Thoracic aorta (tissue), 2 donors: ENCODE results near the gene USH1G. TPM values are rescaled to one million over a fixed set of nuclear protein-coding genes. Genes with fewer than 3 reads are reported as not detected.

Experiments
- ATAC-seq: fragments of 150-250 bp; one replicate; pipeline ENCODE4 v1.8.0; 2017; ENCODE audit warnings: low read depth; ENCODE audit not compliant: insufficient number of reproducible peaks, low FRiP score
- DNase-seq: peaks from one replicate; pipeline ENCODE4 v3.0.0-alpha.2; 2020; ENCODE audit warnings: low spot score
- H3K27ac ChIP-seq, 2 donors: fragments of 200-600 bp; sonication (generic); 1 replicate in 1 of 2; 2 replicates in 1 of 2; pipeline ENCODE4 v1.5.1; 2016; ENCODE audit warnings: mild to moderate bottlenecking in 2 of 2, moderate library complexity in 2 of 2
- H3K27me3 ChIP-seq: fragments of 200-600 bp; sonication (generic); replicated peaks from 2 replicates; pipeline ENCODE4 v1.6.0; 2016; ENCODE audit warnings: mild to moderate bottlenecking; ENCODE audit not compliant: insufficient read depth
- H3K36me3 ChIP-seq: fragments of 200-600 bp; sonication (generic); one replicate; pipeline ENCODE4 v1.5.1; 2016
- H3K4me1 ChIP-seq, 2 donors: fragments of 200-600 bp; sonication (generic); 1 replicate in 1 of 2; 2 replicates in 1 of 2; pipeline versions ENCODE4 v1.5.1 to v1.6.0; 2016; ENCODE audit warnings: low read depth in 2 of 2, mild to moderate bottlenecking in 1 of 2; ENCODE audit not compliant: control insufficient read depth in 1 of 2
- H3K4me3 ChIP-seq: fragments of 200-600 bp; sonication (generic); 2 replicates; pipeline ENCODE4 v1.5.1; 2016; ENCODE audit warnings: mild to moderate bottlenecking
- H3K9me3 ChIP-seq: fragments of 200-600 bp; sonication (generic); 2 replicates; pipeline ENCODE4 v1.5.1; 2016
- CTCF ChIP-seq: fragments of 200-600 bp; sonication (generic); IDR thresholded peaks from one replicate; pipeline ENCODE4 v1.5.1; 2019; ENCODE audit warnings: antibody characterized with exemption
- total RNA-seq, 2 donors: library from RNA; depleted of rRNA; stranded (reverse); fragments of >200 nt; gene quantifications; one replicate each; pipeline versions ENCODE4 v1.1.0 to v1.2.3, GENCODE V29; 2016

USH1G gene
- total RNA-seq, 2 donors from 2014 or later = not detected

GRCh38 chr17:74866198-74866835 lies 56.7 kb downstream of the USH1G start:
- no peaks in the 10 kb centered on the region for H3K9me3 ChIP-seq
- H3K27me3 ChIP-seq = no peaks in the 10 kb centered on the region
- H3K27ac ChIP-seq = no peak overlapping the region
- no peak for ATAC-seq
- H3K36me3 ChIP-seq = no peaks in the 10 kb centered on the region
- no peak for TF ChIP-seq CTCF
- DNase-seq = no peak
- H3K4me3 ChIP-seq = no peak overlapping the region
- peaks cover 7% of the 10 kb centered on the region in 2 donors for H3K4me1 ChIP-seq

Other genes with a start within 250 kb of the USH1G start
- 1 to 10 TPM in 1 of 2 donors, not detected in 1; 2.3 TPM for gene CD300LF, start 210.3 kb downstream of the USH1G start, total RNA-seq
- gene RAB37, start 186.0 kb downstream of the USH1G start, total RNA-seq = 1 to 10 TPM; 2.2 to 3.2 TPM
- 10 to 100 TPM; 23.2 to 32.8 TPM for gene NHERF1, start 174.6 kb downstream of the USH1G start, total RNA-seq
- gene NAT9, start 146.9 kb downstream of the USH1G start, total RNA-seq = 10 to 100 TPM; 37.1 to 39.4 TPM
- gene GRIN2C, start 63.4 kb downstream of the USH1G start, total RNA-seq = 1 to 10 TPM in 1 of 2 donors, under 1 TPM in 1; 0.42 to 1.4 TPM
- 1 to 10 TPM; 4.4 to 9.7 TPM for gene FDXR, start 50.3 kb downstream of the USH1G start, total RNA-seq
- not detected for gene FADS6, start 29.6 kb downstream of the USH1G start, total RNA-seq
- gene OTOP2, start 1.0 kb upstream of the USH1G start, total RNA-seq = not detected
- not detected for gene OTOP3, start 12.6 kb upstream of the USH1G start, total RNA-seq
- gene HID1, start 49.5 kb upstream of the USH1G start, total RNA-seq = 10 to 100 TPM; 14.3 to 14.8 TPM
- 10 to 100 TPM; 26.4 to 29.8 TPM for gene CDR2L, start 64.4 kb upstream of the USH1G start, total RNA-seq
- gene MRPL58, start 89.4 kb upstream of the USH1G start, total RNA-seq = 10 to 100 TPM; 40.3 to 82.6 TPM
- 100 to 1,000 TPM; 109 to 189 TPM for gene ATP5PD, start 123.7 kb upstream of the USH1G start, total RNA-seq
- 10 to 100 TPM; 18.7 to 22.7 TPM for gene KCTD2, start 124.0 kb upstream of the USH1G start, total RNA-seq
- 10 to 100 TPM in 1 of 2 donors, 1 to 10 TPM in 1; 9.2 to 10.0 TPM for gene SLC16A5, start 164.7 kb upstream of the USH1G start, total RNA-seq
- 1 to 10 TPM; 6.1 to 7.6 TPM for gene ARMC7, start 186.7 kb upstream of the USH1G start, total RNA-seq
- gene NT5C, start 208.5 kb upstream of the USH1G start, total RNA-seq = 10 to 100 TPM; 57.9 to 80.0 TPM
- 10 to 100 TPM; 19.6 to 45.7 TPM for gene JPT1, start 231.3 kb upstream of the USH1G start, total RNA-seq